Retinal pigment epithelial cell (primary cell): ENCODE results near the gene OAF.
A peak's percentile ranks its signal among the peaks of the same experiment; 100 is the strongest.

ENCODE experiments used
- DNase-seq: peaks from one replicate; pipeline ENCODE4 v3.0.0-alpha.2; 2010; ENCODE audit warnings: low read depth
- H3K4me3 ChIP-seq: 2 replicates; pipeline ENCODE4 v1.5.1; 2011; ENCODE audit warnings: mild to moderate bottlenecking, low read length, control low read depth, moderate library complexity
- CTCF ChIP-seq: conservative IDR thresholded peaks from 2 replicates; pipeline ENCODE4 v1.5.1; 2011; ENCODE audit warnings: low read depth, low read length, control low read depth, inconsistent platforms

Gene OAF

GRCh38 chr11:120224361-120224760 is 13.5 kb downstream of the OAF start:
- no peak overlapping the region for H3K4me3 ChIP-seq
- no peak for DNase-seq
- no peak for TF ChIP-seq CTCF

GRCh38 chr11:120224972-120225909 is 14.4 kb downstream of the OAF start:
- no peak for DNase-seq
- TF ChIP-seq CTCF: no peak
- no peak overlapping the region for H3K4me3 ChIP-seq

GRCh38 chr11:120226242-120226641 is 15.4 kb downstream of the OAF start:
- no peak for TF ChIP-seq CTCF
- no peak overlapping the region for H3K4me3 ChIP-seq
- no peak for DNase-seq

- no peak for DNase-seq
- TF ChIP-seq CTCF: no peak
- H3K4me3 ChIP-seq: no peak overlapping the region
Measured at GRCh38 chr11:120226714-120227113, 15.9 kb downstream of the OAF start.

- TF ChIP-seq CTCF: no peak
- no peak for DNase-seq
- H3K4me3 ChIP-seq: no peak overlapping the region
Measured at GRCh38 chr11:120227228-120227852, 16.5 kb downstream of the OAF start.

- H3K4me3 ChIP-seq: no peak overlapping the region
- DNase-seq: no peak
- peak; percentile 29 for TF ChIP-seq CTCF
Measured at GRCh38 chr11:120228794-120229384, 18.1 kb downstream of the OAF start.
